CD8-positive, alpha-beta memory T cell (primary cell): ENCODE measurements around the gene MKI67. TPM values are rescaled to one million over a fixed set of nuclear protein-coding genes. Genes with fewer than 3 reads are reported as not detected.
A peak's percentile ranks its signal among the peaks of the same experiment; 100 is the strongest.

Experiments used
- CTCF ChIA-PET: fragments of 350-600 bp; sonication (Branson Sonifier 250); formaldehyde crosslinking; loops from one replicate; lab custom pipeline; 2021; ENCODE audit warnings: antibody characterized with exemption; lab: Charles Lee
- POLR2A ChIA-PET: fragments of 350-600 bp; sonication (Branson Sonifier 250); formaldehyde crosslinking; loops from one replicate; lab custom pipeline; 2021; ENCODE audit warnings: antibody characterized with exemption; lab: Charles Lee
- DNase-seq, 5 donors: peaks; one replicate each; pipeline versions ENCODE4 v3.0.0 to v3.0.0-alpha.2; 2020 to 2022; ENCODE audit warnings: mixed read lengths in 1 of 5
- H3K27ac ChIP-seq: one replicate; pipeline ENCODE4 v1.7.0; 2013; ENCODE audit warnings: low read depth, mild to moderate bottlenecking, low read length, moderate library complexity
- H3K27me3 ChIP-seq: 2 replicates; pipeline ENCODE4 v1.7.0; 2013; ENCODE audit warnings: low read length, mild to moderate bottlenecking; ENCODE audit not compliant: insufficient read depth, poor library complexity, severe bottlenecking
- H3K36me3 ChIP-seq: 2 replicates; pipeline ENCODE4 v1.7.0; 2013; ENCODE audit warnings: mild to moderate bottlenecking, low read length, moderate library complexity; ENCODE audit not compliant: insufficient read depth
- H3K4me1 ChIP-seq: 2 replicates; pipeline ENCODE4 v1.7.0; 2013; ENCODE audit warnings: mild to moderate bottlenecking, low read length, moderate library complexity; ENCODE audit not compliant: insufficient read depth
- H3K4me3 ChIP-seq: 2 replicates; pipeline ENCODE4 v1.7.0; 2013; ENCODE audit warnings: mild to moderate bottlenecking, low read length
- H3K9me3 ChIP-seq: 2 replicates; pipeline ENCODE4 v1.7.0; 2013; ENCODE audit warnings: mild to moderate bottlenecking, low read length
- H3K27ac Mint-ChIP-seq, 8 donors: one replicate each; pipeline ENCODE4 v1.8.0; 2020 to 2021; ENCODE audit warnings: mixed read lengths in 8 of 8, mild to moderate bottlenecking in 6 of 8, inconsistent platforms in 3 of 8, moderate library complexity in 3 of 8
- H3K27me3 Mint-ChIP-seq, 2 donors: one replicate each; pipeline ENCODE4 v1.8.0; 2020 to 2021; ENCODE audit warnings: mixed read lengths in 2 of 2, mild to moderate bottlenecking in 1 of 2, moderate library complexity in 1 of 2
- H3K36me3 Mint-ChIP-seq, 3 donors: one replicate each; pipeline ENCODE4 v1.8.0; 2020 to 2021; ENCODE audit warnings: mixed read lengths in 3 of 3, inconsistent platforms in 1 of 3, mild to moderate bottlenecking in 1 of 3
- H3K4me1 Mint-ChIP-seq, 3 donors: one replicate each; pipeline ENCODE4 v1.8.0; 2020 to 2021; ENCODE audit warnings: mixed read lengths in 3 of 3, inconsistent platforms in 1 of 3, mild to moderate bottlenecking in 1 of 3
- H3K4me3 Mint-ChIP-seq, 7 donors: one replicate each; pipeline ENCODE4 v1.8.0; 2020 to 2021; ENCODE audit warnings: mixed read lengths in 7 of 7, mild to moderate bottlenecking in 6 of 7, moderate library complexity in 4 of 7, inconsistent platforms in 2 of 7
- H3K9me3 Mint-ChIP-seq, 5 donors: one replicate each; pipeline ENCODE4 v1.8.0; 2020 to 2022; ENCODE audit warnings: mixed read lengths in 5 of 5, mild to moderate bottlenecking in 3 of 5, moderate library complexity in 2 of 5, inconsistent platforms in 1 of 5
- polyA plus RNA-seq: library from polyadenylated mRNA; unstranded; fragments of 300-500 nt; fragmentation: Illumina TruSeq; gene quantifications from one replicate; pipeline ENCODE4 v1.2.3, GENCODE V29; 2021
- total RNA-seq, 2 experiments: library from RNA; stranded (reverse); gene quantifications; one replicate each; pipeline ENCODE4 v1.2.3, GENCODE V29; 2021

The MKI67 gene
- total and polyA plus RNA-seq, 3 experiments from 2014 or later: 0.70 to 136 (median 113) TPM

- Mint-ChIP-seq H3K9me3 (no peaks in the 10 kb centered on the region), H3K27ac (peak overlapping the region; percentile 94 to 100 (median 97)), H3K4me1 (peaks cover 59 to 78% (median 68%) of the 10 kb centered on the region in 3 donors), H3K4me3 (peak overlapping the region; percentile 85 to 97 (median 88)), H3K36me3 (peaks cover 0 to 62% (median 9%) of the 10 kb centered on the region in 3 donors), H3K27me3 (no peaks in the 10 kb centered on the region)
- ChIA-PET POLR2A (interaction anchor here (1.5 to 3.1 kb wide), 2 partner anchors 9 to 14 kb away, joined by 5 to 51 read pairs; no protein-coding TSS in a partner anchor), CTCF (interaction anchor here (1.4 to 4.5 kb wide), 7 partner anchors 10 to 101 kb away, joined by 6 to 53 read pairs (median 16); no protein-coding TSS in a partner anchor)
- H3K36me3 ChIP-seq: peaks cover 21% of the 10 kb centered on the region
- no peaks in the 10 kb centered on the region for H3K9me3 ChIP-seq
- H3K27me3 ChIP-seq: no peaks in the 10 kb centered on the region
- DNase-seq: no peak
- H3K4me3 ChIP-seq: peak overlapping the region; percentile 94
- H3K27ac ChIP-seq: peak overlapping the region; percentile 95
- peaks cover 55% of the 10 kb centered on the region for H3K4me1 ChIP-seq
Measured at GRCh38 chr10:128049226-128050120, 76.8 kb downstream of the MKI67 start.

- H3K27ac Mint-ChIP-seq: peak overlapping the region; percentile 94 to 100 (median 97)
- no peaks in the 10 kb centered on the region for H3K9me3 Mint-ChIP-seq
- H3K4me3 Mint-ChIP-seq: peak overlapping the region; percentile 85 to 97 (median 88)
- H3K9me3 ChIP-seq: no peaks in the 10 kb centered on the region
- peaks cover 59 to 77% (median 68%) of the 10 kb centered on the region in 3 donors for H3K4me1 Mint-ChIP-seq
- POLR2A ChIA-PET: interaction anchor here (1.5 to 3.1 kb wide), 3 partner anchors 10 to 20 kb away, joined by 5 to 51 read pairs (median 15); no protein-coding TSS in a partner anchor
- peak overlapping the region; percentile 94 for H3K4me3 ChIP-seq
- peaks cover 55% of the 10 kb centered on the region for H3K4me1 ChIP-seq
- CTCF ChIA-PET: interaction anchor here (1.4 to 4.5 kb wide), 6 partner anchors 11 to 102 kb away, joined by 6 to 53 read pairs (median 24); no protein-coding TSS in a partner anchor
- no peak for DNase-seq
- H3K36me3 Mint-ChIP-seq: peaks cover 0 to 57% (median 9%) of the 10 kb centered on the region in 3 donors
- H3K36me3 ChIP-seq: peaks cover 21% of the 10 kb centered on the region
- H3K27ac ChIP-seq: peak overlapping the region; percentile 95
- no peaks in the 10 kb centered on the region for H3K27me3 Mint-ChIP-seq
- H3K27me3 ChIP-seq: no peaks in the 10 kb centered on the region
Measured at GRCh38 chr10:128048819-128049210, 77.4 kb downstream of the MKI67 start.

GRCh38 chr10:128047991-128048818 is 78.0 kb downstream of the MKI67 start:
- peak overlapping the region; percentile 85 to 97 (median 88) for H3K4me3 Mint-ChIP-seq
- peak overlapping the region; percentile 94 to 100 (median 97) for H3K27ac Mint-ChIP-seq
- peaks cover 0 to 54% (median 9%) of the 10 kb centered on the region in 3 donors for H3K36me3 Mint-ChIP-seq
- H3K36me3 ChIP-seq: peaks cover 21% of the 10 kb centered on the region
- ChIA-PET CTCF (interaction anchor here (1.1 to 4.5 kb wide), 7 partner anchors 11 to 142 kb away, joined by 3 to 53 read pairs (median 12); partner anchors contain the start of gene PTPRE), POLR2A (interaction anchor here (0.7 to 3.1 kb wide), 5 partner anchors 11 to 139 kb away, joined by 3 to 51 read pairs (median 5); no protein-coding TSS in a partner anchor)
- peak in 3 of 5 donors; percentile 33 to 66 (median 56) for DNase-seq
- peak overlapping the region; percentile 94 for H3K4me3 ChIP-seq
- no peaks in the 10 kb centered on the region for H3K9me3 Mint-ChIP-seq
- no peaks in the 10 kb centered on the region for H3K27me3 Mint-ChIP-seq
- H3K4me1 Mint-ChIP-seq: peaks cover 59 to 76% (median 68%) of the 10 kb centered on the region in 3 donors
- peaks cover 55% of the 10 kb centered on the region for H3K4me1 ChIP-seq
- no peaks in the 10 kb centered on the region for H3K9me3 ChIP-seq
- H3K27ac ChIP-seq: peak overlapping the region; percentile 95
- no peaks in the 10 kb centered on the region for H3K27me3 ChIP-seq

GRCh38 chr10:128047351-128047750 is 78.9 kb downstream of the MKI67 start:
- Mint-ChIP-seq H3K27me3 (no peaks in the 10 kb centered on the region), H3K9me3 (no peaks in the 10 kb centered on the region), H3K4me1 (peaks cover 57 to 73% (median 64%) of the 10 kb centered on the region in 3 donors)

GRCh38 chr10:128046953-128047290 is 79.3 kb downstream of the MKI67 start:
- no peak for DNase-seq
- peak overlapping the region; percentile 94 for H3K4me3 ChIP-seq
- H3K36me3 ChIP-seq: peaks cover 13% of the 10 kb centered on the region
- H3K27ac Mint-ChIP-seq: peak overlapping the region; percentile 94 to 100 (median 97)
- H3K27ac ChIP-seq: peak overlapping the region; percentile 95
- peaks cover 0 to 41% (median 7%) of the 10 kb centered on the region in 3 donors for H3K36me3 Mint-ChIP-seq
- ChIA-PET POLR2A (interaction anchor here (0.7 to 3.1 kb wide), 4 partner anchors 12 to 141 kb away, joined by 3 to 51 read pairs (median 10); no protein-coding TSS in a partner anchor), CTCF (interaction anchor here (1.1 to 4.5 kb wide), 6 partner anchors 12 to 141 kb away, joined by 3 to 53 read pairs (median 24); partner anchors contain the start of gene PTPRE)
- H3K9me3 Mint-ChIP-seq: no peaks in the 10 kb centered on the region
- no peaks in the 10 kb centered on the region for H3K27me3 Mint-ChIP-seq
- H3K4me1 Mint-ChIP-seq: peaks cover 56 to 72% (median 64%) of the 10 kb centered on the region in 3 donors
- H3K9me3 ChIP-seq: no peaks in the 10 kb centered on the region
- H3K4me3 Mint-ChIP-seq: peak overlapping the region; percentile 85 to 97 (median 88)
- no peaks in the 10 kb centered on the region for H3K27me3 ChIP-seq
- peaks cover 54% of the 10 kb centered on the region for H3K4me1 ChIP-seq

More at GRCh38 chr10:128047351-128047750, 78.9 kb downstream of the MKI67 start:
- peaks cover 17% of the 10 kb centered on the region for H3K36me3 ChIP-seq
- POLR2A ChIA-PET: interaction anchor here (0.7 to 3.1 kb wide), 6 partner anchors 11 to 140 kb away, joined by 3 to 51 read pairs (median 4); no protein-coding TSS in a partner anchor
- DNase-seq: peak; percentile 76 to 90 (median 80)
- Mint-ChIP-seq H3K27ac (peak overlapping the region; percentile 94 to 100 (median 97)), H3K36me3 (peaks cover 0 to 45% (median 7%) of the 10 kb centered on the region in 3 donors), H3K4me3 (peak overlapping the region; percentile 85 to 97 (median 88))
- peak overlapping the region; percentile 95 for H3K27ac ChIP-seq
- CTCF ChIA-PET: interaction anchor here (1.1 to 4.5 kb wide), 6 partner anchors 13 to 141 kb away, joined by 3 to 53 read pairs (median 24); partner anchors contain the start of gene PTPRE
- H3K4me3 ChIP-seq: peak overlapping the region; percentile 94
- no peaks in the 10 kb centered on the region for H3K9me3 ChIP-seq
- H3K4me1 ChIP-seq: peaks cover 55% of the 10 kb centered on the region
- H3K27me3 ChIP-seq: no peaks in the 10 kb centered on the region

Other genes starting within 250 kb of the MKI67 start
- gene CLRN3, start 233.5 kb downstream of the MKI67 start, total RNA-seq: not detected
- gene CLRN3, start 233.5 kb downstream of the MKI67 start, polyA plus RNA-seq: not detected
- 10 to 100 TPM; 25.2 to 29.5 TPM for gene PTPRE, start 219.3 kb downstream of the MKI67 start, total RNA-seq
- gene PTPRE, start 219.3 kb downstream of the MKI67 start, polyA plus RNA-seq: 26.0 TPM